ENCODE measurements around the gene BCAR1.
A peak's percentile ranks its signal among the peaks of the same experiment; 100 is the strongest.

The BCAR1 gene

DNA sequence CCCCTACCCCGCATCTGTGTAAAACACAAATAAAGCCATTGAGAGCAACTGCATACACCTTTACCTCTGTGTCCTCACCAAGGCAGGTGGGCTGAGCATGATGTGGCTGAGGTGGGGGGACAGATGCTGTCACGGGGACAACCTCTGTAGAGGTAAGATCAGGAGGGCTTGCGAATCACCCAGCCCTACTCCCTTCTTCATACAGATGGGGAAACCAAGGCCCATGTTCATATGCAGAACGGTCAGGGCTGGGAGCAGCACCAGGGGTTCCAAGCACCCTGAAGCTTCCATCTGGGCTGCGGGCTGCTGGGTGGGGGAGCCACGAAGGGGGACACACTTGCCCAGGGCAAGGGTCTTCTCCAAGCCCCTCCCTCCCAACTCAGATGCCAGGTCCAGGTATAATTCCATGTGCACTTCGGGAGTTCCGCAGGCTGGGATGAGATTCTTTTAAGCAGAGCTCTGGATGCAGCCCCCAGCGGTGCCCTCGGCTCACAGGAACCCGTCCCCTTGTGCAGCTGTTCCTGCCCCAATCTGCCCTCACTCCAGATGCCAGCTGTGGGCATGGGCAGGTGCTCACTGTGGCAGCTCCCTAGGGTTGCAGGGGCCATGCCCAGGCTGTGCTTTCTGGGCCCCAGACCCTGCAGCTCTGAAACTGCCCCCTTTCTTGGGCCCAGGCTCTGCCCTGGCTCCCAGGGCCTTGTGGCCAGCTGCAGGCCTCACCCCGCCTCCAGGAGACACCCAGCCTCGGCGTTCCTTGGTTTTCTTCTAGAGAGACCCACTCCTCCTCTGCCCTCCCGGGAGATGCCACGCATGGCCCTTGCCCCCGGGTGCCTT lies 23.1 kb downstream of the BCAR1 start:
- CTCF ChIA-PET, result interaction anchor here (0.7 to 1.6 kb wide), 2 partner anchors 20 to 30 kb away, joined by 4 to 6 read pairs; no protein-coding TSS in a partner anchor
- peak overlapping the region; percentile 49 for H3K27ac ChIP-seq
- TF ChIP-seq, protein P1, sequence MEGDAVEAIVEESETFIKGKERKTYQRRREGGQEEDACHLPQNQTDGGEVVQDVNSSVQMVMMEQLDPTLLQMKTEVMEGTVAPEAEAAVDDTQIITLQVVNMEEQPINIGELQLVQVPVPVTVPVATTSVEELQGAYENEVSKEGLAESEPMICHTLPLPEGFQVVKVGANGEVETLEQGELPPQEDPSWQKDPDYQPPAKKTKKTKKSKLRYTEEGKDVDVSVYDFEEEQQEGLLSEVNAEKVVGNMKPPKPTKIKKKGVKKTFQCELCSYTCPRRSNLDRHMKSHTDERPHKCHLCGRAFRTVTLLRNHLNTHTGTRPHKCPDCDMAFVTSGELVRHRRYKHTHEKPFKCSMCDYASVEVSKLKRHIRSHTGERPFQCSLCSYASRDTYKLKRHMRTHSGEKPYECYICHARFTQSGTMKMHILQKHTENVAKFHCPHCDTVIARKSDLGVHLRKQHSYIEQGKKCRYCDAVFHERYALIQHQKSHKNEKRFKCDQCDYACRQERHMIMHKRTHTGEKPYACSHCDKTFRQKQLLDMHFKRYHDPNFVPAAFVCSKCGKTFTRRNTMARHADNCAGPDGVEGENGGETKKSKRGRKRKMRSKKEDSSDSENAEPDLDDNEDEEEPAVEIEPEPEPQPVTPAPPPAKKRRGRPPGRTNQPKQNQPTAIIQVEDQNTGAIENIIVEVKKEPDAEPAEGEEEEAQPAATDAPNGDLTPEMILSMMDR (conservative IDR thresholded peaks at IDR 0.05; ENCODE audit: low read depth), result no peak
- POLR2A ChIA-PET (ENCODE audit: low non-redundant PET), result no interaction called here
- DNase-seq (ENCODE audit: low spot score), result no peak

DNA sequence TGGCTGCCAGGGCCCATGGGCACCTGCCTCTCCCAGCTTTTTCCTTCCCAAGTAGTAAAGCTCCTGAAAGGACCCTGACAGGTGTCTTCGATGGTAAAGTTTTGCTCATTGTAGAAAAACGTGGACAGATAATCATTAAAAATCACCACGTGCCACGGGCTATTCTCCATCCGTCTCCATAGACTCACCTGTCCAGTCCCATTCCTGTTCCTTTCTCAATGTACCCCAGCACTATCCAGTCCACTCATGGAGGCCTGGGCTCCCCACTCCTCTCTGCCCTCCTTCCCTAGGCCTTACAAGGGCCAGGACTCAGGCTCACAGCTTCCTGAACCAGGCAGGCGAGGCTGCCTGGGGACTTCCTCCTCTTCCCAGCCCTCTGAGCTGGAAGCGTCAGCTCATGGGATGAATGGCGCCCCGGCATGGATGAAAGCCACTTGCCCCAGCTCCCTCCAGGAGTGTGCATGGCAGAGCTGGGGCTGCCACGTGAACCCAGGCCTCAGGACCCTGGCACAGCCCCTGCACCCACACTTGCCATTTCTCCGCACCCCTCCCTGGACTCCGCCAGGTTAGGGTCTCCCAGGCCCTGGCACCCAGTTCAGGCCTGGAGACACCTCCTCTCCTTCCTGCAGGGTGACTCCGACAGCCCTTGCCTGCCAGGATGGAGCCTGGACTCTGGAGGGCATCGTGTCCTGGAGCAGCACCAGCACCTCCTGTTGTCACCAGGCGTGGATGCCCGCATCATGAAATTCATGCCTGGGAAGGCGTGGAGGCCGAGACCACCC lies 23.9 kb downstream of the BCAR1 start:
- no peak for DNase-seq (ENCODE audit: low spot score)
- H3K27ac ChIP-seq, result peak overlapping the region; percentile 49
- TF ChIP-seq, protein P1 (conservative IDR thresholded peaks at IDR 0.05; ENCODE audit: low read depth), result no peak
- ChIA-PET POLR2A (ENCODE audit: low non-redundant PET) (no interaction called here), CTCF (interaction anchor here (1.6 kb wide), 1 partner anchor 29 kb away, joined by 6 read pairs; no protein-coding TSS in a partner anchor)

DNA sequence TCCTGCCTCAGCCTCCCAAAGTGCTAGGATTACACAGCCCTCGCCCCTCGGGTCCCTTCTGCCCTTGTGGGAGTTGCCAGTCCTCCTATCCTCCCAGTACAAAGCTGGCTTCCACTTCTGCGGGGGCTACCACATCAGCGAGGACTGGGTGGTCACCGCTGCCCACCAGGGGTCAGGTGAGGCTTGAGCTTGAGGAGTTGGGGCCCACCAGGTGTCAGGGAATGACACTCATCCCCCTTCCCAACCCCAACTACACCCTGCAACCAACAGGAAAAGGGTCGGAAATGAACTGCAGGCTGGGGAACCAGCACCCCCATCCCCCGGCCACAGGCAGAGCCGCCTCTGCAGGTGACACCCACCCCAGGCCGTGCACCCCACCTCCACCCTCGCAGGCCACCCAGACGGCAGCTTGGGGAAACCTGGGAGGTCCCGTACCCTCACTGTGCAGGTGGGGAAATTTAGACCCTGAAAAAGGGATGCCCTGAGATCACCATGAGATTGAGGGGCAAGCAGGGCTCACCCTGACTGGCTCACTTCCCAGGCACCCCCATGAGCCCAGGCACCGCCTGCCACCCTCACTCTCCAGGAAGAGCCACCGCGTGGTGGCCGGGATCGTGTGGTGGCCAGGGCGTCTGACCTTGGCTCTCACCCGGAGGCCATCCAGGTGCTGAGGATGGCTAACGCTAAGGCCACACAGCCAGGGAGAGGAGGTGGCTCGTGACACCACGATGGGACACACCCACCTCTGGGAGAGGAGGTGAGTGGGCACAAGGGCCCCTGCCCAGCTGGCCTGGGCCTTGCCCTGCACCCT lies 24.7 kb downstream of the BCAR1 start:
- POLR2A ChIA-PET (ENCODE audit: low non-redundant PET), result no interaction called here
- peak overlapping the region; percentile 49 for H3K27ac ChIP-seq
- TF ChIP-seq, protein P1 (conservative IDR thresholded peaks at IDR 0.05; ENCODE audit: low read depth), result no peak
- CTCF ChIA-PET, result interaction anchor here (0.6 to 1.6 kb wide), 2 partner anchors 28 to 115 kb away, joined by 3 to 6 read pairs; no protein-coding TSS in a partner anchor
- DNase-seq (ENCODE audit: low spot score), result no peak

DNA sequence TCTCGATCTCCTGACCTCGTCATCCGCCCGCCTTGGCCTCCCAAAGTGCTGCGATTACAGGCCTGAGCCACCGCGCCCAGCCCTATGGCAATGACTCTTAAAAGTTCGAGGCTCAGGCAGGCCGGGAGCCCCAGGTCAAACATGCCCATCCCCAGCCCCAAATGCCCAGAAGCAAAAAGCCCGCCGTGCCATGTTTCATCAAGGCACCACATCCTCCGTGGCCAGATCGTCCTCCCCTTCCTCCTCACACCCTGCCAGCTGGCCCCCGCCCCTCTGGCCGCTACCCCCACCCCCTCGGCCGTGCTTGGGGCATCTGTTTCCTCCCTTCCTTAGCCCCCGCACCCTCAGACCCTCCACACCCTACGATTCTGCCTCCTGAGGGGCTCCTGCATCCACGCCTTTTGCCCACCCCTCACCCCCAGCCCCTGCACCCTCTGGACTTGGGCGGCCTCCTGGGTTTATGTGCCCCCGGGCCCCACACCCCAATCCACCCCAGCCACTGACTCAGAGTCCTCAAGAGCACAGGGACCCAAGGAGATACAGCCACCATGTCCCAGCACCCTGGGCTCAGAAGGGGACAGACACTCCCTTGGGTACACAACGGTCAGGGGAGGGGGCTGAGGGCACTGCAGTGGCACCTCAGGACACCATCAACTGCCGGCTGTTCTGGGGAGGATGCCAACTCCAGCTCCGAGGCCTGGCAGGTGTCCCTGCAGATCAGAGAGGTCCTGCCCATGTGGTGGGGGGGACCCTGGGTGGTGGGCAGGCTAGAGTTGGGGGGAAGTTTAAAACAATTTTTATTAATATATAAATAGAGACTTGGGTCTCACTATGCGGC lies 25.5 kb downstream of the BCAR1 start:
- POLR2A ChIA-PET (ENCODE audit: low non-redundant PET), result no interaction called here
- TF ChIP-seq, protein P1 (conservative IDR thresholded peaks at IDR 0.05; ENCODE audit: low read depth), result no peak
- no peak overlapping the region for H3K27ac ChIP-seq
- CTCF ChIA-PET, result interaction anchor here (0.6 kb wide), 1 partner anchor 167 kb away, joined by 5 read pairs; no protein-coding TSS in a partner anchor
- DNase-seq (ENCODE audit: low spot score), result no peak

DNA sequence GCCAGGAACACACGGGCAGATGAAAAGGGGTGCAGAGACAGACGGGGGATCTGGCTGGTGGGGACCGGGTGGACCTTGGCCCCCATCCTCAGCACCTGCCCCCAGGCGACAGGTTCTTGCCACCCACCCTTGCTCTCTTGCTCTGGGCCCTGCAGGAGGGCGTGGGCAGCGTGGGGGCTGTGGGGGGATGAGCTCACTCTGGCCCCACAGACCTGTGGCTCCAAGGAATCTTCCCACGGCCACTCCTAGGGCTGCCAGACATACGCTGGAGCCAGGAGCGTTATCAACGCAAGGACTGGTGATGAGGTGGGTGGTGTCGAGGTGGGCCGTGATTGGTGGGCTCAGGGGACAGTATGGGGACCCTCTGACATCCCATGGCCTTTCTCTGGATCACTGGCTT lies 26.3 kb downstream of the BCAR1 start:
- no peak overlapping the region for H3K27ac ChIP-seq
- ChIA-PET CTCF (interaction anchor here (0.7 kb wide), 1 partner anchor 9 kb away, joined by 3 read pairs; no protein-coding TSS in a partner anchor), POLR2A (ENCODE audit: low non-redundant PET) (no interaction called here)
- no peak for DNase-seq (ENCODE audit: low spot score)
- TF ChIP-seq, protein P1 (conservative IDR thresholded peaks at IDR 0.05; ENCODE audit: low read depth), result no peak

Data from RWPE1 (cell line).